T47D (cell line): Measurements from ENCODE around the gene NIBAN1.

ENCODE experiments used
- DNase-seq, 2 experiments: peaks; one replicate each; pipeline versions ENCODE4 v3.0.0 to v3.0.0-alpha.2; 2011 to 2012; ENCODE audit warnings: low read depth in 1 of 2, low spot score in 1 of 2
- JUND ChIP-seq: IDR thresholded peaks from 2 replicates; pipeline ENCODE4 v1.6.1; 2012; ENCODE audit warnings: low read depth
- in situ Hi-C: cut with HindIII; loops from 2 replicates; pipeline ENCODE4 v1.10.0; 2016; ENCODE audit warnings: low sequenced_read_pairs, low pct_unique_long_range_greater_than_20kb

Gene NIBAN1

GRCh38 chr1:184987696-184988095, 13.4 kb upstream of the NIBAN1 start:
- in situ Hi-C loops, result no loop called here
- no peak for DNase-seq

GRCh38 chr1:184986250-184986649, 11.9 kb upstream of the NIBAN1 start:
- peak; percentile 45 to 85 for DNase-seq
- no peak for TF ChIP-seq JUND
- in situ Hi-C loops, result no loop called here

More at GRCh38 chr1:184987696-184988095, 13.4 kb upstream of the NIBAN1 start:
- no peak for TF ChIP-seq JUND

- no peak for TF ChIP-seq JUND
- in situ Hi-C loops, result no loop called here
- DNase-seq, result peak; percentile 26 to 83
These were observed 8.0 kb upstream of the NIBAN1 start for GRCh38 chr1:184982002-184982954.

GRCh38 chr1:184980726-184981125, 6.4 kb upstream of the NIBAN1 start:
- no peak for DNase-seq
- TF ChIP-seq JUND, result no peak
- in situ Hi-C loops, result no loop called here

GRCh38 chr1:184975208-184975870, 1.0 kb upstream of the NIBAN1 start:
- no peak for DNase-seq
- in situ Hi-C loops, result no loop called here
- TF ChIP-seq JUND, result no peak

- no peak for TF ChIP-seq JUND
- no peak for DNase-seq
- in situ Hi-C loops, result no loop called here
These were observed 468 bp upstream of the NIBAN1 start for GRCh38 chr1:184974837-184975115.

- in situ Hi-C loops, result no loop called here
- peak; percentile 48 to 61 for DNase-seq
- no peak for TF ChIP-seq JUND
These were observed 844 bp downstream of the NIBAN1 start for GRCh38 chr1:184973272-184974055.

GRCh38 chr1:184972315-184973055, 1.8 kb downstream of the NIBAN1 start:
- DNase-seq, result no peak
- in situ Hi-C loops, result no loop called here
- TF ChIP-seq JUND, result no peak

GRCh38 chr1:184971522-184972265, 2.6 kb downstream of the NIBAN1 start:
- DNase-seq, result no peak
- TF ChIP-seq JUND, result no peak
- in situ Hi-C loops, result no loop called here

GRCh38 chr1:184970691-184971161, 3.6 kb downstream of the NIBAN1 start:
- DNase-seq, result no peak
- TF ChIP-seq JUND, result no peak
- in situ Hi-C loops, result no loop called here

GRCh38 chr1:184966989-184967388, 7.3 kb downstream of the NIBAN1 start:
- TF ChIP-seq JUND, result no peak
- no peak for DNase-seq
- in situ Hi-C loops, result no loop called here
